RPMI8226 (cell line): ENCODE data around the gene TBC1D4.
"Not testable (repeated sequence)": the region's sequence is repeated elsewhere in the genome, so short reads cannot be mapped to it uniquely, and the experiment has no call there.

Experiments used
- DNase-seq: peaks from one replicate; pipeline ENCODE4 v3.0.0-alpha.2; 2015

Gene TBC1D4

GRCh38 chr13:75258159-75258782 lies 223.7 kb downstream of the TBC1D4 start:
- DNase-seq, result peak; percentile 8

DNA sequence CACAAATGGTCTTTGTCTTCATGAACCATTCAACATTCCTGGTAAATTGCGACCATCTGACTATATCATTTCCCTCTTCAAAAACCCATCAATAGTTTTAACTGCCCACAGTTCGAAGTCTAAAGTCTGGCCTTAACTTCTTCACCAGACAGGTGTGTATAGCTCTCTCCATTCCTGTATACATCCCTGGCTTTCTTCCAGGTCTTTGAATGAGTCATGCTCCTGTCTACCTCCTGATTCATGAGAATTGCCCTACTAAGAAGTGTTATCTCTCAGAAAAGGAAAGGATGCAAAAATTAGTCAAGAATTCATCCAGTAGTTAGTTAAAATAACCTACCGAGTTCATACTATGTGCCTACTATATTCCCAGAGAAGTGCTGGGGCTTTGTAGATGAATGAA lies 225.0 kb downstream of the TBC1D4 start:
- DNase-seq, result peak; percentile 38

GRCh38 chr13:75255653-75256052 lies 226.3 kb downstream of the TBC1D4 start:
- DNase-seq, result no peak

DNA sequence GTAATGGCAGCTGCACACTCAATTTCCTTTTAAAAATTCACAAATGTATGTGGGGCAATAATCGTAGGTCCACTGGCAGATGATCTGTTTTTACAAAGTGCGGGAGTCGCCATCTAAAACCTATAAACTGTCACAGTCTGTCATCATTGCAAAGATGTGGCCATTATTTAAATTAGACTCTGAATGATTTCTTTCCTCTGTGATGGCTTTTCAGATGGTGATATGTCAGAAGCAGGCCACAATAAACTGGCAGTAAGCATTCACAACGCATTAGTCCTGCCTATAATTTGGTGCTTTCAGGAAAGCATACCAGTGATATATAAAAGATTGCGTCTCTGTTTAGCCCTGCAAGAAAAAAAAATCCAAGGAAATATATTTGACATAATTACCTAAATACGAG lies 226.8 kb downstream of the TBC1D4 start:
- DNase-seq, result no peak

DNA sequence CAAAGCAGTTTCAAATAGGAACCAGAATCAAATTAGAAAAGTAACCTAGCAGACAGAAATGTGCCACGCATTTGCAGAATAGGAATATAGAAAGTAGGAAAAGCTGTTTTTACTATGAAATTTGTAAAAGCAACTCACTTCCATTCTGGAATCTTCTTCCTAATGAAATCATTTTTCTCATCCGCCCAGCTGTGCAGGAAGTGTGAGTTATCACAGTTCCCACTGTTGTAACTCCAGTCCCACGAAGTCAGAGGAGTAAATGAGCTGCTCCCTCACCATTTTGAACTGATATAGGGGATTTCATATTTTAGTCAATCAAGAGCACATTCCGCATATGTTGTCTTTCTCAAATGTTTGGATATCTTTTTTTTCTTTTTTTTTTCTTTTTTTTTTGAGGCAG lies 230.8 kb downstream of the TBC1D4 start:
- DNase-seq, result no peak

- no peak for DNase-seq
These were observed 231.3 kb downstream of the TBC1D4 start for GRCh38 chr13:75250526-75251178.

- not testable (repeated sequence) for DNase-seq
These were observed 236.4 kb downstream of the TBC1D4 start for GRCh38 chr13:75245578-75245977.

DNA sequence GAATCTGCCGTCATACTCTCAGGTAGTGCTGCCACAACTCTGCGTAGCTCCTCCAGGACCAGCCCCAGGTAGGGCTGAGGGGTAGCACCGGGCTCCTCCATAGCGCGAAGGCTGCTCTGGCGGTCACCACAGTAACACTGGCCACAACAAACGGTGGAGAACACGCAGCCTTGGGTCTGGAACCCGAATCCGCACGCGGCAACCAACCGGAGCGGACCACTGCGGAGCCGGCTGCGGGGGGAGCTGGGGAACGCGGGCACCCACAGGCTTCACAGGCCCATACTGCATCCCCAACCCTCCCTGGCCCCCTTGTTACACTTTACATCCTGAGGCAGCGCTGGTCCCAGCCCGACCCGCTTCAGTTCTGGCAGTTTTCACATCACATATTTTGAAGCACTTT lies 241.7 kb downstream of the TBC1D4 start:
- DNase-seq, result not testable (repeated sequence)

- no peak for DNase-seq
These were observed 245.2 kb downstream of the TBC1D4 start for GRCh38 chr13:75236774-75237173.
